Suprapubic skin (tissue), 4 donors: ENCODE data around the gene SCUBE2. TPM values are rescaled to one million over a fixed set of nuclear protein-coding genes. Genes with fewer than 3 reads are reported as not detected.

ENCODE experiments used
- DNase-seq, 2 donors: peaks; one replicate each; pipeline ENCODE4 v3.0.0-alpha.2; 2019; ENCODE audit warnings: low spot score in 2 of 2
- H3K27ac ChIP-seq: fragments of 200-600 bp; sonication (generic); one replicate; pipeline ENCODE4 v1.5.1; 2019
- H3K27me3 ChIP-seq: fragments of 200-600 bp; sonication (generic); one replicate; pipeline ENCODE4 v1.5.1; 2019
- H3K36me3 ChIP-seq: fragments of 200-600 bp; sonication (generic); one replicate; pipeline ENCODE4 v1.5.1; 2019
- H3K4me1 ChIP-seq: fragments of 200-600 bp; sonication (generic); one replicate; pipeline ENCODE4 v1.5.1; 2019
- H3K4me3 ChIP-seq: fragments of 200-600 bp; sonication (generic); one replicate; pipeline ENCODE4 v1.5.1; 2019; ENCODE audit warnings: mild to moderate bottlenecking
- H3K9me3 ChIP-seq: fragments of 200-600 bp; sonication (generic); one replicate; pipeline ENCODE4 v1.5.1; 2019
- CTCF ChIP-seq, 2 donors: fragments of 200-600 bp in 1 of 2; fragments of 450-650 bp in 1 of 2; sonication (generic) in 1 of 2; IDR thresholded peaks; one replicate each; pipeline ENCODE4 v1.5.1; 2016 to 2019; ENCODE audit warnings: antibody characterized with exemption in 2 of 2, mild to moderate bottlenecking in 1 of 2, moderate library complexity in 1 of 2
- EP300 ChIP-seq: sonication (generic); formaldehyde crosslinking; IDR thresholded peaks from one replicate; pipeline ENCODE4 v1.6.1; 2017; ENCODE audit warnings: antibody characterized with exemption
- POLR2A ChIP-seq, 2 donors: fragments of 450-650 bp; IDR thresholded peaks; one replicate each; pipeline ENCODE4 v1.6.1; 2017; ENCODE audit warnings: antibody characterized with exemption in 2 of 2, mild to moderate bottlenecking in 2 of 2, moderate library complexity in 2 of 2
- POLR2AphosphoS5 ChIP-seq, 3 donors: sonication (generic); formaldehyde crosslinking; IDR thresholded peaks; one replicate each; pipeline ENCODE4 v1.6.1; 2017; ENCODE audit warnings: antibody characterized with exemption in 3 of 3
- WGBS: methylation state at CpG from one replicate; pipeline ENCODE4 v1.1.5; 2018; 5-methylcytosine and 5-hydroxymethylcytosine counted together
- total RNA-seq, 4 donors: library from RNA; depleted of rRNA; stranded (reverse); fragments of >200 nt; gene quantifications; one replicate each; pipeline ENCODE4 v1.1.0, GENCODE V29; 2016

Gene SCUBE2
- total RNA-seq, 4 donors from 2014 or later, result 3.8 to 36.0 (median 24.1) TPM

- Histone ChIP-seq H3K36me3 (no peaks in the 10 kb centered on the region), H3K4me3 (no peak overlapping the region), H3K27ac (no peak overlapping the region), H3K27me3 (no peaks in the 10 kb centered on the region), H3K9me3 (no peaks in the 10 kb centered on the region), H3K4me1 (no peaks in the 10 kb centered on the region)
- WGBS, result 100% methylated on average over 1 of the region's 1 CpG
- no peak for DNase-seq
- TF ChIP-seq POLR2A (IDR thresholded peaks at IDR 0.05) (no peak), POLR2AphosphoS5 (IDR thresholded peaks at IDR 0.05) (no peak), EP300 (no peak), CTCF (IDR thresholded peaks at IDR 0.05) (no peak)
Measured at GRCh38 chr11:9037963-9038362, 53.4 kb downstream of the SCUBE2 start.

- Histone ChIP-seq H3K36me3 (no peaks in the 10 kb centered on the region), H3K9me3 (no peaks in the 10 kb centered on the region), H3K27ac (no peak overlapping the region), H3K4me1 (no peaks in the 10 kb centered on the region), H3K27me3 (no peaks in the 10 kb centered on the region), H3K4me3 (no peak overlapping the region)
- no peak for TF ChIP-seq POLR2AphosphoS5 (IDR thresholded peaks at IDR 0.05)
- TF ChIP-seq EP300, result no peak
- TF ChIP-seq CTCF (IDR thresholded peaks at IDR 0.05), result no peak
- TF ChIP-seq POLR2A (IDR thresholded peaks at IDR 0.05), result no peak
- DNase-seq, result no peak
- 80% methylated on average over 7 of the region's 7 CpGs for WGBS
Measured at GRCh38 chr11:9037046-9037780, 54.2 kb downstream of the SCUBE2 start.

- Histone ChIP-seq H3K36me3 (peaks cover 3% of the 10 kb centered on the region), H3K9me3 (no peaks in the 10 kb centered on the region), H3K27ac (no peak overlapping the region), H3K4me1 (no peaks in the 10 kb centered on the region), H3K27me3 (no peaks in the 10 kb centered on the region), H3K4me3 (no peak overlapping the region)
- TF ChIP-seq POLR2A (IDR thresholded peaks at IDR 0.05) (no peak), POLR2AphosphoS5 (IDR thresholded peaks at IDR 0.05) (no peak), EP300 (no peak), CTCF (IDR thresholded peaks at IDR 0.05) (no peak)
- no CpG with 5 or more reads among the region's 5 CpGs for WGBS
- no peak for DNase-seq
Measured at GRCh38 chr11:9030601-9031000, 60.8 kb downstream of the SCUBE2 start.

GRCh38 chr11:9029422-9029821 is 62.0 kb downstream of the SCUBE2 start:
- no peak for DNase-seq
- H3K27me3 ChIP-seq, result no peaks in the 10 kb centered on the region
- H3K4me3 ChIP-seq, result no peak overlapping the region
- H3K36me3 ChIP-seq, result peaks cover 3% of the 10 kb centered on the region
- no peak overlapping the region for H3K27ac ChIP-seq
- TF ChIP-seq CTCF (IDR thresholded peaks at IDR 0.05), result no peak
- TF ChIP-seq EP300, result no peak
- no peak for TF ChIP-seq POLR2A (IDR thresholded peaks at IDR 0.05)
- TF ChIP-seq POLR2AphosphoS5 (IDR thresholded peaks at IDR 0.05), result no peak
- WGBS, result 95% methylated on average over 7 of the region's 7 CpGs
- H3K9me3 ChIP-seq, result no peaks in the 10 kb centered on the region
- no peaks in the 10 kb centered on the region for H3K4me1 ChIP-seq

- no peak overlapping the region for H3K4me3 ChIP-seq
- no peaks in the 10 kb centered on the region for H3K4me1 ChIP-seq
- H3K9me3 ChIP-seq, result no peaks in the 10 kb centered on the region
- no peak overlapping the region for H3K27ac ChIP-seq
- H3K27me3 ChIP-seq, result no peaks in the 10 kb centered on the region
- WGBS, result 76% methylated on average over 1 of the region's 1 CpG
- TF ChIP-seq POLR2A (IDR thresholded peaks at IDR 0.05) (no peak), CTCF (IDR thresholded peaks at IDR 0.05) (no peak), POLR2AphosphoS5 (IDR thresholded peaks at IDR 0.05) (no peak)
- peaks cover 3% of the 10 kb centered on the region for H3K36me3 ChIP-seq
- no peak for DNase-seq
Measured at GRCh38 chr11:9028581-9028980, 62.8 kb downstream of the SCUBE2 start.
